ENCODE measurements around the gene BBOF1.

- TF ChIP-seq POLR2A (IDR thresholded peaks at IDR 0.05) = no peak
- TF ChIP-seq CTCF (IDR thresholded peaks at IDR 0.05) = no peak
Measured at GRCh38 chr14:73973497-73973896, 45.7 kb upstream of the BBOF1 start.

Measured in right lobe of liver (tissue), 4 donors.